Subcutaneous preadipocyte (primary cell): ENCODE data around the gene ENOX1. TPM values are rescaled to one million over a fixed set of nuclear protein-coding genes. Genes with fewer than 3 reads are reported as not detected.

Experiments used
- small RNA-seq: library from RNA; depleted of rRNA; stranded (forward); fragments of <200 nt; gene quantifications from one replicate; pipeline ENCODE3, GENCODE V24; 2012
- total RNA-seq: library from RNA; depleted of rRNA; stranded (reverse); fragments of >200 nt; gene quantifications from 2 replicates; pipeline ENCODE4 v1.2.3, GENCODE V29; 2012

Gene ENOX1
- 9.6 and 12.9 TPM in 2 replicates for total RNA-seq

DNA sequence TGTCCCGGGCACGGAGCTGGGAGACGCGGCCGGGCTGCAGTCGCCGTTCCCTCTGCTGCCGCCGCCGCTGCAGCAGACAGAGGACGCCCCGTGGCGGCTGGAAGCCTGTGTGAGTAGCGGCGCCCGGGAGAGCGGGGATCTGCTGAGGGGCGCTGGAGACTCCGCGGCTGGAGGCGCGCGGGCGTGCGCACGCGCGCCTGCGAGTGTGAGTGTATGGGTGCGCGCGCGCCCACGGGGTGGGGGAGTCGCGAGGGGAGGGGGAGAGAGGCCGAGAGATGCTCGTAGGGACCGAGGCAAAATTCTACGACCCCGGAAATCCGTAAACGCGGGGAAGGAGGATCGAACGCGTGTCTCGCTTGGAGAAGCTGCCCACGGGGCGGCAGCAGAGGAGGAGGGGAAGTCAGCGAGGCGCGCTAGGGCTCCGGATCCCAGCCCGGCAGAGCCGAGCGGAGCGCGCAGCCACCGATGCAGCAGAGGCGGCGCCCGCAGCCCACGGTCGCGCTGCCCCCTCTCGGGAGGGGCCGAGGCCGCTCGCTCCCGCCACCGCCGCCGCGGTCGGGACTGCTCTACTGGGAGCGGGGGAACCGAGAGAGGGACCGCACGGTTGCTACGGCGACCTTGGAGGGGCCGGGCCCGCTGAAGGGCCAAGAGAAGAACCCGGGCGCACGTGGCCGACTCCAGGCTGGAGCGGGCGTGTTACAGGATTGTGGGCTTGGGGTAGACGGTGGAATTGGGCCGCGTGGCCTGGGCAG is at the start of gene ENOX1:
Gene ENOX1 (minus strand): TSS at position 207 of the 752 bp plus-strand sequence.

Small RNA genes within 50 kb of the gene (small RNA-seq; reads per million reads assigned to genes)
- not detected for gene AL162713.1

Other genes with a start within 250 kb of the ENOX1 start
- 5.3 and 6.6 TPM in 2 replicates for gene CCDC122, start 92.8 kb upstream of the ENOX1 start, total RNA-seq
- 13.2 and 13.7 TPM in 2 replicates for gene LACC1, start 92.9 kb upstream of the ENOX1 start, total RNA-seq